Fibroblast of skin of left biceps (primary cell): ENCODE data around the gene P3H3.
A peak's percentile ranks its signal among the peaks of the same experiment; 100 is the strongest.

Experiments used
- DNase-seq, 2 experiments: peaks; one replicate each; pipeline ENCODE4 v3.0.0-alpha.2; 2013; ENCODE audit warnings: low read depth in 2 of 2

P3H3 gene

GRCh38 chr12:6807170-6807569 is 21.0 kb upstream of the P3H3 start:
- DNase-seq: no peak

- DNase-seq: no peak
These were observed 19.2 kb upstream of the P3H3 start for GRCh38 chr12:6809056-6809455.

GRCh38 chr12:6810758-6811157 is 17.4 kb upstream of the P3H3 start:
- no peak for DNase-seq

GRCh38 chr12:6813363-6813762 is 14.8 kb upstream of the P3H3 start:
- no peak for DNase-seq

GRCh38 chr12:6816598-6816997 is 11.6 kb upstream of the P3H3 start:
- no peak for DNase-seq

- DNase-seq: no peak
These were observed 11.1 kb upstream of the P3H3 start for GRCh38 chr12:6817098-6817497.

GRCh38 chr12:6817662-6818157 is 10.5 kb upstream of the P3H3 start:
- DNase-seq: no peak

- no peak for DNase-seq
These were observed 10.0 kb upstream of the P3H3 start for GRCh38 chr12:6818222-6818621.

- DNase-seq: no peak
These were observed 9.6 kb upstream of the P3H3 start for GRCh38 chr12:6818645-6819044.

- DNase-seq: no peak
These were observed 8.8 kb upstream of the P3H3 start for GRCh38 chr12:6819106-6820030.

- no peak for DNase-seq
These were observed 8.0 kb upstream of the P3H3 start for GRCh38 chr12:6820166-6820565.

- DNase-seq: no peak
These were observed 6.4 kb upstream of the P3H3 start, which contains the start of gene GPR162 for GRCh38 chr12:6821591-6822425. TSS of gene GPR162 (plus strand) at chr12:6821821. CDS start at chr12:6823899, 2,078 bp downstream.

- no peak for DNase-seq
These were observed 5.6 kb upstream of the P3H3 start for GRCh38 chr12:6822426-6823135.

GRCh38 chr12:6823182-6824084 is 4.8 kb upstream of the P3H3 start:
- no peak for DNase-seq

- no peak for DNase-seq
These were observed 4.0 kb upstream of the P3H3 start for GRCh38 chr12:6824085-6824775.

- DNase-seq: no peak
These were observed 3.3 kb upstream of the P3H3 start for GRCh38 chr12:6824901-6825381.

GRCh38 chr12:6825398-6826124 is 2.6 kb upstream of the P3H3 start:
- peak; percentile 55 for DNase-seq

GRCh38 chr12:6826125-6826733 is 2.0 kb upstream of the P3H3 start:
- no peak for DNase-seq
